Stimulated activated memory B cell treated with anti-CD40 and anti-IgM and Interleukin-4, amounts not matched to agents 10 μg/mL and 1 μg/mL and 100 μg/mL, for 72 hours (primary cell): ENCODE data around the gene NEUROD1.
A peak's percentile ranks its signal among the peaks of the same experiment; 100 is the strongest.

Experiments used
- ATAC-seq: fragments of 150-1000 bp; cut with Tn5 transposase; 2 replicates; pipeline ENCODE4 v1.10.0; 2021
- H3K27ac Mint-ChIP-seq: one replicate; pipeline ENCODE4 v1.8.0; 2022; ENCODE audit warnings: mild to moderate bottlenecking, mixed read lengths
- H3K27me3 Mint-ChIP-seq: one replicate; pipeline ENCODE4 v1.8.0; 2022; ENCODE audit warnings: mixed read lengths
- H3K36me3 Mint-ChIP-seq: one replicate; pipeline ENCODE4 v1.8.0; 2022; ENCODE audit warnings: mixed read lengths
- H3K4me1 Mint-ChIP-seq: one replicate; pipeline ENCODE4 v1.8.0; 2022; ENCODE audit warnings: mixed read lengths
- H3K4me3 Mint-ChIP-seq: one replicate; pipeline ENCODE4 v1.8.0; 2022; ENCODE audit warnings: mild to moderate bottlenecking, moderate library complexity, mixed read lengths
- H3K9me3 Mint-ChIP-seq: one replicate; pipeline ENCODE4 v1.8.0; 2022; ENCODE audit warnings: mixed read lengths

NEUROD1 gene

GRCh38 chr2:181627545-181627944, 52.8 kb downstream of the NEUROD1 start:
- no peak for ATAC-seq
- Mint-ChIP-seq H3K27ac (no peak overlapping the region), H3K27me3 (peaks cover 15% of the 10 kb centered on the region), H3K36me3 (no peaks in the 10 kb centered on the region), H3K4me3 (no peak overlapping the region), H3K4me1 (no peaks in the 10 kb centered on the region), H3K9me3 (no peaks in the 10 kb centered on the region)

GRCh38 chr2:181626671-181627070, 53.6 kb downstream of the NEUROD1 start:
- Mint-ChIP-seq H3K9me3 (no peaks in the 10 kb centered on the region), H3K4me1 (no peaks in the 10 kb centered on the region), H3K27me3 (peaks cover 15% of the 10 kb centered on the region), H3K36me3 (no peaks in the 10 kb centered on the region), H3K4me3 (no peak overlapping the region), H3K27ac (no peak overlapping the region)
- ATAC-seq: peak; percentile 8
